WTC11 (cell line): ENCODE measurements around the gene PRSS38. TPM values are rescaled to one million over a fixed set of nuclear protein-coding genes. Genes with fewer than 3 reads are reported as not detected.

ENCODE experiments used
- ATAC-seq: fragments of 200-7000 bp; cut with Tn5 transposase; 2 replicates; pipeline ENCODE4 v1.10.0; 2021; ENCODE audit warnings: mild to moderate bottlenecking, moderate library complexity
- CTCF ChIA-PET: fragments of 300-600 bp; sonication (Branson Sonifier 250); formaldehyde crosslinking; loops from one replicate; lab custom pipeline; 2021; ENCODE audit warnings: antibody characterized with exemption; lab: Charles Lee
- POLR2A ChIA-PET: fragments of 350-600 bp; sonication (Branson Sonifier 250); formaldehyde crosslinking; loops from one replicate; lab custom pipeline; 2021; ENCODE audit warnings: antibody characterized with exemption; lab: Charles Lee
- DNase-seq: peaks from one replicate; pipeline ENCODE4 v3.0.0; 2021; ENCODE audit warnings: low spot score
- H3K27ac Mint-ChIP-seq: 2 replicates; pipeline ENCODE4 v1.8.0; 2021; ENCODE audit warnings: mixed read lengths
- H3K27me3 Mint-ChIP-seq: 2 replicates; pipeline ENCODE4 v1.8.0; 2021; ENCODE audit warnings: low read depth, mild to moderate bottlenecking, moderate library complexity, mixed read lengths
- H3K36me3 Mint-ChIP-seq: 2 replicates; pipeline ENCODE4 v1.8.0; 2021; ENCODE audit warnings: mixed read lengths
- H3K4me1 Mint-ChIP-seq: 2 replicates; pipeline ENCODE4 v1.8.0; 2022; ENCODE audit warnings: mixed read lengths
- H3K4me3 Mint-ChIP-seq: 2 replicates; pipeline ENCODE4 v1.8.0; 2021; ENCODE audit warnings: mild to moderate bottlenecking, moderate library complexity, mixed read lengths
- H3K9me3 Mint-ChIP-seq: 2 replicates; pipeline ENCODE4 v1.8.0; 2021; ENCODE audit warnings: mixed read lengths
- ELF4 ChIP-seq: sonication (generic); formaldehyde crosslinking; IDR thresholded peaks from 2 replicates; pipeline ENCODE4 v1.8.1; 2022; ENCODE audit warnings: low read depth, mild to moderate bottlenecking, moderate library complexity, missing genetic modification reagents
- ETV6 ChIP-seq: sonication (generic); formaldehyde crosslinking; IDR thresholded peaks from 2 replicates; pipeline ENCODE4 v1.8.1; 2022; ENCODE audit warnings: mild to moderate bottlenecking, missing genetic modification reagents
- HMGA2 ChIP-seq: fragments of 250-450 bp; sonication (Bioruptor Pico); IDR thresholded peaks from 2 replicates; pipeline ENCODE4 v1.4.0; 2021; ENCODE audit warnings: mild to moderate bottlenecking, moderate library complexity
- MXD4 ChIP-seq: fragments of 250-450 bp; sonication (Bioruptor Pico); IDR thresholded peaks from 2 replicates; pipeline ENCODE4 v1.8.0; 2021; ENCODE audit warnings: mild to moderate bottlenecking, moderate library complexity, borderline replicate concordance
- MYBL2 ChIP-seq: sonication (generic); formaldehyde crosslinking; IDR thresholded peaks from 2 replicates; pipeline ENCODE4 v1.8.1; 2023; ENCODE audit warnings: mild to moderate bottlenecking, moderate library complexity, missing genetic modification reagents
- NFATC4 ChIP-seq: fragments of 250-450 bp; sonication (Bioruptor Pico); IDR thresholded peaks from 2 replicates; pipeline ENCODE4 v1.9.0; 2021; ENCODE audit warnings: mild to moderate bottlenecking
- NR3C1 ChIP-seq: sonication (generic); formaldehyde crosslinking; conservative IDR thresholded peaks from 2 replicates; pipeline ENCODE4 v1.8.1; 2023; ENCODE audit warnings: low read depth, mild to moderate bottlenecking, missing genetic modification reagents
- RELA ChIP-seq: sonication (generic); formaldehyde crosslinking; IDR thresholded peaks from 2 replicates; pipeline ENCODE4 v1.8.1; 2022; ENCODE audit warnings: missing genetic modification reagents, mild to moderate bottlenecking, borderline replicate concordance
- RORB ChIP-seq: fragments of 250-450 bp; sonication (Bioruptor Pico); IDR thresholded peaks from 2 replicates; pipeline ENCODE4 v1.9.0; 2021; ENCODE audit warnings: mild to moderate bottlenecking
- SMAD4 ChIP-seq: sonication (generic); formaldehyde crosslinking; IDR thresholded peaks from 2 replicates; pipeline ENCODE4 v1.8.0; 2022; ENCODE audit warnings: mild to moderate bottlenecking, missing genetic modification reagents
- ZBTB21 ChIP-seq: sonication (generic); formaldehyde crosslinking; IDR thresholded peaks from 2 replicates; pipeline ENCODE4 v1.8.1; 2023; ENCODE audit warnings: mild to moderate bottlenecking, missing genetic modification reagents, borderline replicate concordance
- ZNF121 ChIP-seq: sonication (generic); formaldehyde crosslinking; IDR thresholded peaks from 2 replicates; pipeline ENCODE4 v1.8.0; 2023; ENCODE audit warnings: missing genetic modification reagents
- total RNA-seq: library from RNA; stranded (reverse); gene quantifications from 3 replicates; pipeline ENCODE4 v1.2.3, GENCODE V29; 2021
- TF ChIP-seq, protein P1 (sequence below): sonication (generic); formaldehyde crosslinking; IDR thresholded peaks from 2 replicates; pipeline ENCODE4 v1.8.0; 2022; ENCODE audit warnings: mild to moderate bottlenecking, missing genetic modification reagents
- TF ChIP-seq, protein P2 (sequence below): fragments of 200-600 bp; IDR thresholded peaks from 2 replicates; pipeline ENCODE4 v1.8.0; 2022; ENCODE audit warnings: antibody characterized with exemption
- TF ChIP-seq, protein P3 (sequence below): sonication (generic); formaldehyde crosslinking; IDR thresholded peaks from 2 replicates; pipeline ENCODE4 v1.8.1; 2023; ENCODE audit warnings: mild to moderate bottlenecking, moderate library complexity, missing genetic modification reagents
- TF ChIP-seq, protein P4 (sequence below): sonication (generic); formaldehyde crosslinking; conservative IDR thresholded peaks from 2 replicates; pipeline ENCODE4 v1.8.1; 2023; ENCODE audit warnings: mild to moderate bottlenecking, low read depth, missing genetic modification reagents, moderate library complexity
- TF ChIP-seq, protein P5 (sequence below): sonication (generic); formaldehyde crosslinking; IDR thresholded peaks from 2 replicates; pipeline ENCODE4 v1.8.1; 2022; ENCODE audit warnings: low read depth, mild to moderate bottlenecking, moderate library complexity, missing genetic modification reagents, borderline replicate concordance
- TF ChIP-seq, protein P6 (sequence below): sonication (generic); formaldehyde crosslinking; IDR thresholded peaks from 2 replicates; pipeline ENCODE4 v1.8.0; 2023; ENCODE audit warnings: missing genetic modification reagents, mild to moderate bottlenecking, borderline replicate concordance
- TF ChIP-seq, protein P7 (sequence below): sonication (generic); formaldehyde crosslinking; IDR thresholded peaks from 2 replicates; pipeline ENCODE4 v1.8.1; 2022; ENCODE audit warnings: missing genetic modification reagents, borderline replicate concordance
- TF ChIP-seq, protein P8 (sequence below): sonication (generic); formaldehyde crosslinking; IDR thresholded peaks from 2 replicates; pipeline ENCODE4 v1.8.1; 2022; ENCODE audit warnings: low read depth, missing genetic modification reagents, borderline replicate concordance

The PRSS38 gene
- total RNA-seq, 1 experiment from 2014 or later, result not detected

DNA sequence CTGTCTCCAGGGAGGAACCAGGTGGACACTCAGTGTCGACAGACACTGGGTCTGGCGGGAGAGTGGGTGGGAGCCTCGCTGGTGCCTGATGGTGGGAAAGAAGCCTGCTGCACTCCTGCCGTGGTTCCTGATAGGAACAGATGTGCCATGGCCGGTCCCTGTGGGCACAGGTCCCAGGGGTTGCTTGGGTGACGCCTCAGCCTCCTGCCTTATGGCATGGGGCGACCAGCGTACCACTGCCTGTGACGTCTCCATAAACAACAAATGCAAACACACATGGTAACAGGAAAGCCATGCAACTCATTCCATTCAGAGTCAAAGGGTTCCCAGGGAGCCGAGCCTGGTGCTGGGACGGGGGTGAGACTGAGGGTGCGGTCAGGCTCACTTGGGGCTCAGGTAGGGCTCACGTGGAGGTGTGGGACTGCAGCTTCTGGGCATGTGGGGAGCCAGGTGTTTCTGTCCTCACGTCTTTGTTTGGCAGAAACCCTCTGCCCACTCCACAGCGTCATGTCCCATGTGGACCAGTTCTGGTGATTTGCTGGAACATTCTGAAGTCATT is 45.5 kb upstream of the PRSS38 start:
- Mint-ChIP-seq H3K27me3 (no peaks in the 10 kb centered on the region), H3K4me1 (no peaks in the 10 kb centered on the region), H3K4me3 (no peak overlapping the region), H3K36me3 (peaks cover 30% of the 10 kb centered on the region), H3K9me3 (no peaks in the 10 kb centered on the region), H3K27ac (no peak overlapping the region)
- ChIA-PET POLR2A (no interaction called here), CTCF (interaction anchor here (2.6 kb wide), 1 partner anchor 183 kb away, joined by 10 read pairs; no protein-coding TSS in a partner anchor)
- no peak for DNase-seq
- TF ChIP-seq, protein P1, sequence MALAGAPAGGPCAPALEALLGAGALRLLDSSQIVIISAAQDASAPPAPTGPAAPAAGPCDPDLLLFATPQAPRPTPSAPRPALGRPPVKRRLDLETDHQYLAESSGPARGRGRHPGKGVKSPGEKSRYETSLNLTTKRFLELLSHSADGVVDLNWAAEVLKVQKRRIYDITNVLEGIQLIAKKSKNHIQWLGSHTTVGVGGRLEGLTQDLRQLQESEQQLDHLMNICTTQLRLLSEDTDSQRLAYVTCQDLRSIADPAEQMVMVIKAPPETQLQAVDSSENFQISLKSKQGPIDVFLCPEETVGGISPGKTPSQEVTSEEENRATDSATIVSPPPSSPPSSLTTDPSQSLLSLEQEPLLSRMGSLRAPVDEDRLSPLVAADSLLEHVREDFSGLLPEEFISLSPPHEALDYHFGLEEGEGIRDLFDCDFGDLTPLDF (CRISPR knock-in tag), result no peak
- TF ChIP-seq NFATC4 (CRISPR knock-in tag), result no peak
- no peak for TF ChIP-seq RORB (CRISPR knock-in tag)
- TF ChIP-seq NR3C1 (CRISPR knock-in tag), result no peak
- TF ChIP-seq, protein P2, sequence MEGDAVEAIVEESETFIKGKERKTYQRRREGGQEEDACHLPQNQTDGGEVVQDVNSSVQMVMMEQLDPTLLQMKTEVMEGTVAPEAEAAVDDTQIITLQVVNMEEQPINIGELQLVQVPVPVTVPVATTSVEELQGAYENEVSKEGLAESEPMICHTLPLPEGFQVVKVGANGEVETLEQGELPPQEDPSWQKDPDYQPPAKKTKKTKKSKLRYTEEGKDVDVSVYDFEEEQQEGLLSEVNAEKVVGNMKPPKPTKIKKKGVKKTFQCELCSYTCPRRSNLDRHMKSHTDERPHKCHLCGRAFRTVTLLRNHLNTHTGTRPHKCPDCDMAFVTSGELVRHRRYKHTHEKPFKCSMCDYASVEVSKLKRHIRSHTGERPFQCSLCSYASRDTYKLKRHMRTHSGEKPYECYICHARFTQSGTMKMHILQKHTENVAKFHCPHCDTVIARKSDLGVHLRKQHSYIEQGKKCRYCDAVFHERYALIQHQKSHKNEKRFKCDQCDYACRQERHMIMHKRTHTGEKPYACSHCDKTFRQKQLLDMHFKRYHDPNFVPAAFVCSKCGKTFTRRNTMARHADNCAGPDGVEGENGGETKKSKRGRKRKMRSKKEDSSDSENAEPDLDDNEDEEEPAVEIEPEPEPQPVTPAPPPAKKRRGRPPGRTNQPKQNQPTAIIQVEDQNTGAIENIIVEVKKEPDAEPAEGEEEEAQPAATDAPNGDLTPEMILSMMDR, result no peak
- TF ChIP-seq ETV6 (CRISPR knock-in tag), result no peak
- TF ChIP-seq, protein P3, sequence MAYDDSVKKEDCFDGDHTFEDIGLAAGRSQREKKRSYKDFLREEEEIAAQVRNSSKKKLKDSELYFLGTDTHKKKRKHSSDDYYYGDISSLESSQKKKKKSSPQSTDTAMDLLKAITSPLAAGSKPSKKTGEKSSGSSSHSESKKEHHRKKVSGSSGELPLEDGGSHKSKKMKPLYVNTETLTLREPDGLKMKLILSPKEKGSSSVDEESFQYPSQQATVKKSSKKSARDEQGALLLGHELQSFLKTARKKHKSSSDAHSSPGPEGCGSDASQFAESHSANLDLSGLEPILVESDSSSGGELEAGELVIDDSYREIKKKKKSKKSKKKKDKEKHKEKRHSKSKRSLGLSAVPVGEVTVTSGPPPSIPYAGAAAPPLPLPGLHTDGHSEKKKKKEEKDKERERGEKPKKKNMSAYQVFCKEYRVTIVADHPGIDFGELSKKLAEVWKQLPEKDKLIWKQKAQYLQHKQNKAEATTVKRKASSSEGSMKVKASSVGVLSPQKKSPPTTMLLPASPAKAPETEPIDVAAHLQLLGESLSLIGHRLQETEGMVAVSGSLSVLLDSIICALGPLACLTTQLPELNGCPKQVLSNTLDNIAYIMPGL (CRISPR knock-in tag), result no peak
- no peak for TF ChIP-seq ZBTB21 (CRISPR knock-in tag)
- TF ChIP-seq, protein P4, sequence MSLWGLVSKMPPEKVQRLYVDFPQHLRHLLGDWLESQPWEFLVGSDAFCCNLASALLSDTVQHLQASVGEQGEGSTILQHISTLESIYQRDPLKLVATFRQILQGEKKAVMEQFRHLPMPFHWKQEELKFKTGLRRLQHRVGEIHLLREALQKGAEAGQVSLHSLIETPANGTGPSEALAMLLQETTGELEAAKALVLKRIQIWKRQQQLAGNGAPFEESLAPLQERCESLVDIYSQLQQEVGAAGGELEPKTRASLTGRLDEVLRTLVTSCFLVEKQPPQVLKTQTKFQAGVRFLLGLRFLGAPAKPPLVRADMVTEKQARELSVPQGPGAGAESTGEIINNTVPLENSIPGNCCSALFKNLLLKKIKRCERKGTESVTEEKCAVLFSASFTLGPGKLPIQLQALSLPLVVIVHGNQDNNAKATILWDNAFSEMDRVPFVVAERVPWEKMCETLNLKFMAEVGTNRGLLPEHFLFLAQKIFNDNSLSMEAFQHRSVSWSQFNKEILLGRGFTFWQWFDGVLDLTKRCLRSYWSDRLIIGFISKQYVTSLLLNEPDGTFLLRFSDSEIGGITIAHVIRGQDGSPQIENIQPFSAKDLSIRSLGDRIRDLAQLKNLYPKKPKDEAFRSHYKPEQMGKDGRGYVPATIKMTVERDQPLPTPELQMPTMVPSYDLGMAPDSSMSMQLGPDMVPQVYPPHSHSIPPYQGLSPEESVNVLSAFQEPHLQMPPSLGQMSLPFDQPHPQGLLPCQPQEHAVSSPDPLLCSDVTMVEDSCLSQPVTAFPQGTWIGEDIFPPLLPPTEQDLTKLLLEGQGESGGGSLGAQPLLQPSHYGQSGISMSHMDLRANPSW (CRISPR knock-in tag), result no peak
- TF ChIP-seq HMGA2 (CRISPR knock-in tag), result no peak
- TF ChIP-seq, protein P5, sequence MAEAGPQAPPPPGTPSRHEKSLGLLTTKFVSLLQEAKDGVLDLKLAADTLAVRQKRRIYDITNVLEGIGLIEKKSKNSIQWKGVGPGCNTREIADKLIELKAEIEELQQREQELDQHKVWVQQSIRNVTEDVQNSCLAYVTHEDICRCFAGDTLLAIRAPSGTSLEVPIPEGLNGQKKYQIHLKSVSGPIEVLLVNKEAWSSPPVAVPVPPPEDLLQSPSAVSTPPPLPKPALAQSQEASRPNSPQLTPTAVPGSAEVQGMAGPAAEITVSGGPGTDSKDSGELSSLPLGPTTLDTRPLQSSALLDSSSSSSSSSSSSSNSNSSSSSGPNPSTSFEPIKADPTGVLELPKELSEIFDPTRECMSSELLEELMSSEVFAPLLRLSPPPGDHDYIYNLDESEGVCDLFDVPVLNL (CRISPR knock-in tag), result no peak
- TF ChIP-seq, protein P6, sequence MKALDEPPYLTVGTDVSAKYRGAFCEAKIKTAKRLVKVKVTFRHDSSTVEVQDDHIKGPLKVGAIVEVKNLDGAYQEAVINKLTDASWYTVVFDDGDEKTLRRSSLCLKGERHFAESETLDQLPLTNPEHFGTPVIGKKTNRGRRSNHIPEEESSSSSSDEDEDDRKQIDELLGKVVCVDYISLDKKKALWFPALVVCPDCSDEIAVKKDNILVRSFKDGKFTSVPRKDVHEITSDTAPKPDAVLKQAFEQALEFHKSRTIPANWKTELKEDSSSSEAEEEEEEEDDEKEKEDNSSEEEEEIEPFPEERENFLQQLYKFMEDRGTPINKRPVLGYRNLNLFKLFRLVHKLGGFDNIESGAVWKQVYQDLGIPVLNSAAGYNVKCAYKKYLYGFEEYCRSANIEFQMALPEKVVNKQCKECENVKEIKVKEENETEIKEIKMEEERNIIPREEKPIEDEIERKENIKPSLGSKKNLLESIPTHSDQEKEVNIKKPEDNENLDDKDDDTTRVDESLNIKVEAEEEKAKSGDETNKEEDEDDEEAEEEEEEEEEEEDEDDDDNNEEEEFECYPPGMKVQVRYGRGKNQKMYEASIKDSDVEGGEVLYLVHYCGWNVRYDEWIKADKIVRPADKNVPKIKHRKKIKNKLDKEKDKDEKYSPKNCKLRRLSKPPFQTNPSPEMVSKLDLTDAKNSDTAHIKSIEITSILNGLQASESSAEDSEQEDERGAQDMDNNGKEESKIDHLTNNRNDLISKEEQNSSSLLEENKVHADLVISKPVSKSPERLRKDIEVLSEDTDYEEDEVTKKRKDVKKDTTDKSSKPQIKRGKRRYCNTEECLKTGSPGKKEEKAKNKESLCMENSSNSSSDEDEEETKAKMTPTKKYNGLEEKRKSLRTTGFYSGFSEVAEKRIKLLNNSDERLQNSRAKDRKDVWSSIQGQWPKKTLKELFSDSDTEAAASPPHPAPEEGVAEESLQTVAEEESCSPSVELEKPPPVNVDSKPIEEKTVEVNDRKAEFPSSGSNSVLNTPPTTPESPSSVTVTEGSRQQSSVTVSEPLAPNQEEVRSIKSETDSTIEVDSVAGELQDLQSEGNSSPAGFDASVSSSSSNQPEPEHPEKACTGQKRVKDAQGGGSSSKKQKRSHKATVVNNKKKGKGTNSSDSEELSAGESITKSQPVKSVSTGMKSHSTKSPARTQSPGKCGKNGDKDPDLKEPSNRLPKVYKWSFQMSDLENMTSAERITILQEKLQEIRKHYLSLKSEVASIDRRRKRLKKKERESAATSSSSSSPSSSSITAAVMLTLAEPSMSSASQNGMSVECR, result no peak
- TF ChIP-seq MXD4 (CRISPR knock-in tag), result no peak
- TF ChIP-seq MYBL2 (CRISPR knock-in tag), result no peak
- TF ChIP-seq, protein P7, sequence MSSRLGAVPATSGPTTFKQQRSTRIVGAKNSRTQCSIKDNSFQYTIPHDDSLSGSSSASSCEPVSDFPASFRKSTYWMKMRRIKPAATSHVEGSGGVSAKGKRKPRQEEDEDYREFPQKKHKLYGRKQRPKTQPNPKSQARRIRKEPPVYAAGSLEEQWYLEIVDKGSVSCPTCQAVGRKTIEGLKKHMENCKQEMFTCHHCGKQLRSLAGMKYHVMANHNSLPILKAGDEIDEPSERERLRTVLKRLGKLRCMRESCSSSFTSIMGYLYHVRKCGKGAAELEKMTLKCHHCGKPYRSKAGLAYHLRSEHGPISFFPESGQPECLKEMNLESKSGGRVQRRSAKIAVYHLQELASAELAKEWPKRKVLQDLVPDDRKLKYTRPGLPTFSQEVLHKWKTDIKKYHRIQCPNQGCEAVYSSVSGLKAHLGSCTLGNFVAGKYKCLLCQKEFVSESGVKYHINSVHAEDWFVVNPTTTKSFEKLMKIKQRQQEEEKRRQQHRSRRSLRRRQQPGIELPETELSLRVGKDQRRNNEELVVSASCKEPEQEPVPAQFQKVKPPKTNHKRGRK (CRISPR knock-in tag), result no peak
- no peak for TF ChIP-seq ELF4 (CRISPR knock-in tag)
- no peak for TF ChIP-seq ZNF121 (CRISPR knock-in tag)
- no peak for TF ChIP-seq SMAD4
- TF ChIP-seq, protein P8, sequence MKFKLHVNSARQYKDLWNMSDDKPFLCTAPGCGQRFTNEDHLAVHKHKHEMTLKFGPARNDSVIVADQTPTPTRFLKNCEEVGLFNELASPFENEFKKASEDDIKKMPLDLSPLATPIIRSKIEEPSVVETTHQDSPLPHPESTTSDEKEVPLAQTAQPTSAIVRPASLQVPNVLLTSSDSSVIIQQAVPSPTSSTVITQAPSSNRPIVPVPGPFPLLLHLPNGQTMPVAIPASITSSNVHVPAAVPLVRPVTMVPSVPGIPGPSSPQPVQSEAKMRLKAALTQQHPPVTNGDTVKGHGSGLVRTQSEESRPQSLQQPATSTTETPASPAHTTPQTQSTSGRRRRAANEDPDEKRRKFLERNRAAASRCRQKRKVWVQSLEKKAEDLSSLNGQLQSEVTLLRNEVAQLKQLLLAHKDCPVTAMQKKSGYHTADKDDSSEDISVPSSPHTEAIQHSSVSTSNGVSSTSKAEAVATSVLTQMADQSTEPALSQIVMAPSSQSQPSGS (CRISPR knock-in tag), result no peak
- TF ChIP-seq RELA (CRISPR knock-in tag), result no peak
- no peak for ATAC-seq
